Caki2 (cell line): ENCODE results near the gene BDNF. TPM values are rescaled to one million over a fixed set of nuclear protein-coding genes. Genes with fewer than 3 reads are reported as not detected.
"Not testable (repeated sequence)": the region's sequence is repeated elsewhere in the genome, so short reads cannot be mapped to it uniquely, and the experiment has no call there.

Experiments
- DNase-seq: peaks from one replicate; pipeline ENCODE4 v3.0.0-alpha.2; 2015; ENCODE audit warnings: low read depth
- in situ Hi-C: cut with HindIII; loops from 2 replicates; pipeline ENCODE4 v1.10.0; 2016; ENCODE audit warnings: low sequenced_read_pairs, low pct_unique_long_range_greater_than_20kb, mixed read lengths
- total RNA-seq: library from RNA; depleted of rRNA; stranded (reverse); fragments of >200 nt; shearing (Covaris generic); gene quantifications from 2 replicates; pipeline ENCODE4 v1.2.3, GENCODE V29; 2014; ENCODE audit warnings: low replicate concordance; rRNA removed

The BDNF gene
- 0.55 and 1.3 TPM in 2 replicates for total RNA-seq

- in situ Hi-C loops, result no loop called here
- DNase-seq, result peak; percentile 43
Measured at GRCh38 chr11:27700351-27701301, at the start of gene BDNF. TSS of gene BDNF (minus strand) at chr11:27700455. CDS start at chr11:27658564, 41,891 bp downstream.

DNA sequence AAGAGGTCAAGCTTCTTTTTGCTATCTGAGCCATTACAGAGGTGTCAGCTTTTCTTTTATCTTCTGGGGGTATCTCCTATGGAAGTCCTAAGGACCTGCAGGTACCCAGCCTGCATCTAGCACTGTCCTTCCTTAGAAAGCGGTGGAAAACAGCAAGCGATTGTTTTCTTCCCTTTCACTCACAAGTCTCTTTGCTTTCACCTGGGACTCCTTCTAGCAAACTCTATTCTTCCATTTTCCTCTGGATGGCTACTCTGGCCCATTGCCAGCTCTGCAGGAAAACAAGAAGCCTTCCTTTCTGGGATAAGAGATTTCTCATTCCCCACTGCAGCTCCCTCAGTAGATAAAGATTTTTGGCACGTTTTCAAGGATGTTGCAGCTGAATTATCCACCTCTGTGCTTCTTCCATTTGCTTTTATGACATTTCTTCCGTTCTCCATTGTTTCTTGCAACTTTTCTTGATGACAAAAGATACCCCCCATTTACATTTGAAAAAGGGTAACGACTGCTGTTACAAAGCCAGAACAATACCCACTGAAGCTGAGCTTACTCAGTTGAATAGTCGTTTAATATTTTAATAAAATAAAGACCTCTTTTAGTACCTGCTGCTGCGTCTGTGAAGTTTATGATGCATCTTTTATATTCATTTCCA lies 40.2 kb upstream of the BDNF start:
- in situ Hi-C loops, result no loop called here
- DNase-seq, result no peak

GRCh38 chr11:27735281-27735680 lies 35.0 kb upstream of the BDNF start:
- in situ Hi-C loops, result no loop called here
- no peak for DNase-seq

GRCh38 chr11:27731803-27732202 lies 31.5 kb upstream of the BDNF start:
- in situ Hi-C loops, DNase-seq: not testable (repeated sequence)

- in situ Hi-C loops, result no loop called here
Measured at GRCh38 chr11:27726981-27727380, 26.7 kb upstream of the BDNF start.

GRCh38 chr11:27723687-27724086 lies 23.4 kb upstream of the BDNF start:
- DNase-seq, result no peak
- in situ Hi-C loops, result no loop called here

More at GRCh38 chr11:27726981-27727380, 26.7 kb upstream of the BDNF start:
- DNase-seq, result no peak

DNA sequence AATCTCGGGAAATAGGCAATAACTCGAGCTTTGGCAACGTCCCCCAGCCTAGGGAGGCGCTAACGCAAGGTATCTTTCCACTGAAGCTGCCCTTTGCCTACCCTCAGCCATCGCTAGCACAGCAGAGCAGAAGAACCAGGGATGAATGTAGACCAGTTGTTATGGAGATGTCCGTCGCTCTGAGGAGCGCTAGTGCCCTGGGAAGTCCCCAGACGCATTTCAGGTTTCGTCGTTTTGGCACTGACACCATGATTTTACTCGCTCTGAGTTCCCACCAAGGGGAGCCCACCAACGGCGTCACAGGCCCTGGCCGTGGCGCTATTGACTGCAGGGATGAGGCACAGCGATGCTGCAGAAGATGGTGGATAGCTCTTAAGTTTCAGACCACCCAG lies 22.7 kb upstream of the BDNF start:
- in situ Hi-C loops, result no loop called here
- no peak for DNase-seq

GRCh38 chr11:27722117-27722952 lies 22.1 kb upstream of the BDNF start:
- in situ Hi-C loops, result no loop called here
- no peak for DNase-seq

DNA sequence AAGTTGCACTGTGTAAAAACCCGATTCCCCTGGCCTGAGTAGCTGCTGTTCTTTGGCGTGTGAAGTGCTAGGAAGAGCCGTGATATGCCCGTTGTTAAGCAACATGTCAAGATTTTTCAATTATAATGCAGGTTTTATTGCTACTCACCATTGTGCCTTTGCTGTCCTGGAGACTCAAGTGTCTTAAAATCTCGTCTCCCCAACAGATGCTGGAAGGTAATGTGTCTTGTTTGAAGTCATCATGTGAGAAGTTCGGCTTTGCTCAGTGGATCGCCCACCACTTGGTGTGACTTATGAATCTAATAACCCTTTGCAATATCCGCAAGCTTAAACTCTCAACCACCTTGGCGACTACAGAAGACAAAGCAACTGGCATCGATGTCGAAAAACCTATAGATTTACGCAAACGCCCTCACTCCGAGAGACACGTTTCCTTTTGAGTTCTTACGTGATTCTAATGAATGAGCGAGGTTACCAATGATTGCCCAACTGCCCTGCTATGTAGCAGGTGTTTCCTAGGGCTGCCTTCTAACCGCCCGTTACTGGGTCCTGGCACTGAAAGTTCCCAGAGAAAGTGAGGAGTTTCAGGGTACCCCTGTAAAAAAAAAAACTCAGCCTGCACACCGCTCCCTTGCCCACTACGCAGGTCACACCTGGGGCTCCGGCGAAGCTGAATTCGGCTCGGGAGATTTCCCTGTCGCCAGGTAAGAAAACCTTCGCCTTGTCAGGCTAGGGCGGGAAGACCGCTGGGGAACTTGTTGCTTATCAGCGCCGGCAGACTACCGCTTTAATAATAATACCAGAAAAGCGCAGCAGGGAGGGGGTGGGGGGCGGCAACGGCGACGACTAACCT lies 21.2 kb upstream of the BDNF start:
- no peak for DNase-seq
- in situ Hi-C loops, result no loop called here

GRCh38 chr11:27720277-27720830 lies 20.1 kb upstream of the BDNF start:
- in situ Hi-C loops, result no loop called here
- DNase-seq, result peak; percentile 20

- DNase-seq, result no peak
- in situ Hi-C loops, result no loop called here
Measured at GRCh38 chr11:27719546-27719925, 19.3 kb upstream of the BDNF start.

GRCh38 chr11:27718863-27719545 lies 18.7 kb upstream of the BDNF start:
- no peak for DNase-seq
- in situ Hi-C loops, result no loop called here

GRCh38 chr11:27718346-27718862 lies 18.1 kb upstream of the BDNF start:
- in situ Hi-C loops, result no loop called here

DNA sequence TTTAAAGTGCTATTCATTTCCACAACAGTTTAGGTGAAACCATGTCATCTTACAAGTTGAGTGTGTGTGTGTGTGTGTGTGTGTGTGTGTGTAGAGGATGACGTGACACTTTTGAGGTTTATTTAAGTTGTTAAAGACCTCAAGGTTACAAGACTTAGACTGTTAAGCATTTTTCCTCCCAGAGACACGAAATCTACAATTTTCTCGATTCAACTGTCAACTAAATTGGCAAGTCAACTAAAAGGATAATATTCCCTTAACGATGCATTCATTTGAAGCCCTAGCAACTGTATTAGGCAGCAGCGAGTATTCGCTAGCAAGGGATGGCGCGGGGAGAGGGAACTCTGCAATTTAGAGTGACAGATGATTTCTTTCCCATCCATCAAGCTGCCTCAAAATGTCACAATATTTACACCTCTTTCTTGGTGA lies 17.6 kb upstream of the BDNF start:
- in situ Hi-C loops, result no loop called here
- DNase-seq, result no peak

More at GRCh38 chr11:27718346-27718862, 18.1 kb upstream of the BDNF start:
- no peak for DNase-seq

GRCh38 chr11:27717377-27717776 lies 17.1 kb upstream of the BDNF start:
- in situ Hi-C loops, result no loop called here
- DNase-seq, result no peak

DNA sequence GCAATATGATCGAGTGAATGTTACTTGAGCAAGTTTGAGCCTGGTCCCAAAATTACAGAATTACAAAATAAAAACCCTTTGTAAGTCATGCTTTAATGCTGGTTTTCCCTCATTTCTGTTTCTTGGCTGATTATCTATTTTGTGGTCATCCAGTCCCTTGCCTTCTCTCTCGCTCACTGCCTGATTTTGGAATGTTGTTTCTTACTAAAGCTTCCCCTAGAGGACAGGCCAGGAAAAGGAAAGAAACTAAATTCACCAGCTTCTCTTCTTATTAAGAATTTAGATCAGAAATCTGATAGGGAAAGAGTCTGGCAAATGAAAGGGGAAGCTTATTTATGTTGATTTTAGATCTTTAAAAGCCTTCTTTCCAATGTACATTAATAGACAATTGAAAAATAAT lies 16.6 kb upstream of the BDNF start:
- no peak for DNase-seq
- in situ Hi-C loops, result no loop called here

DNA sequence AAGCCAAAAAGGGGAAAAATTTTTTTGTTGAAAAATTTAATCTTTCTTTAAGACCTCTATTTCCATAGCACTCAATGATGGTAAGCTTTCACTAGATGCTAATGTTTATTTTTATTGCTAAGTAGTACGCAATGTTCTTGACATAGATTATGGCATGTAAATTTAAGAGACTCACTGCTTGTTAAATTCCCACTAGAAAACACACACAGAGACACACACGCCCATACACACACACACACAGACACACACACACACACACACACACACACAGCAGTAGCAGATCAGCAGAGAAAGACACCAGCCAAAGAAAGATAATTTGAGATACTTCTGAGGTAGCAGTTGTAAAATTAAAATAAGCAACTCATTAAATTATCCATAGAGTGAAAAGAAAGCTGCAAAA lies 16.0 kb upstream of the BDNF start:
- in situ Hi-C loops, result no loop called here
- DNase-seq, result no peak
